ENCODE results near the gene DCLK1. TPM values are rescaled to one million over a fixed set of nuclear protein-coding genes. Genes with fewer than 3 reads are reported as not detected.

Gene DCLK1
- total RNA-seq, 6 experiments from 2014 or later = 0.07 to 0.12 (median 0.10) TPM; not detected in 2

DNA sequence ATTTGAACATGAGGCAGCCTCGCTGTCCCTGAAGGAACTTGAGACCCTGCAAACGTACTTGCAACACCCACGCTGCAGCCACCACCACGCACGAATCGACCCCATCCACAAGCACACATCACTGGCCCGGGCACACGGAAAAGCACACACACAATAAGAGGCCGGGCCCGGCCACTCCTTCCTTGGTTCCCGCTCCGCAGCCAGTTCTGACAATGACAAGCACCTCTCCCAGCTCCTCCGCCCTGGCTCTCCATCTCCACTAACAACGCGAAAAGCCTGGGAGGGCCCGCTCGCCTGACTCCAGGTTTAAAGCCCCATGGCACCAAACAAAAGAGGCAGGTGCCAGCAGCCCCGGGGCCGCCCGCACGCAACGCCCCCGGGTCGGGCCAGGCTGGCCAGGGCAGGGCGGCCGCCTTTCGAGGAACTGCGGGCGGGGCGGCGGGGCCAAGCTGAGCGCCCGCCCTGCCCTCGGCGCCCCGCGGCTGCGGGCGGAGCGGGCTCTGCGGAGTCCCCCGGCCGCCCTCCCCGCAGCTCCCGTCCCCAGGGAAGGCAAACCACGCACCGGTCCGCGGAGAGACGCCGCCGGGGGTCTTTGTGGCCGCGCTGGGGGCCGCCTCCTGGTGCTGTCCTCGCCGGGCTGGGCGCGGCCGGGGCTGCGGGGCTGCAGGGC, 495 bp downstream of the DCLK1 start:
- ATAC-seq = no peak
- Histone ChIP-seq H3K36me3 (no peaks in the 10 kb centered on the region), H3K4me3 (peak overlapping the region in 1 of 3 donors; percentile 4), H3K9me3 (no peaks in the 10 kb centered on the region), H3K27me3 (no peaks in the 10 kb centered on the region), H3K27ac (no peak overlapping the region), H3K4me1 (no peaks in the 10 kb centered on the region)
- TF ChIP-seq, protein P1, sequence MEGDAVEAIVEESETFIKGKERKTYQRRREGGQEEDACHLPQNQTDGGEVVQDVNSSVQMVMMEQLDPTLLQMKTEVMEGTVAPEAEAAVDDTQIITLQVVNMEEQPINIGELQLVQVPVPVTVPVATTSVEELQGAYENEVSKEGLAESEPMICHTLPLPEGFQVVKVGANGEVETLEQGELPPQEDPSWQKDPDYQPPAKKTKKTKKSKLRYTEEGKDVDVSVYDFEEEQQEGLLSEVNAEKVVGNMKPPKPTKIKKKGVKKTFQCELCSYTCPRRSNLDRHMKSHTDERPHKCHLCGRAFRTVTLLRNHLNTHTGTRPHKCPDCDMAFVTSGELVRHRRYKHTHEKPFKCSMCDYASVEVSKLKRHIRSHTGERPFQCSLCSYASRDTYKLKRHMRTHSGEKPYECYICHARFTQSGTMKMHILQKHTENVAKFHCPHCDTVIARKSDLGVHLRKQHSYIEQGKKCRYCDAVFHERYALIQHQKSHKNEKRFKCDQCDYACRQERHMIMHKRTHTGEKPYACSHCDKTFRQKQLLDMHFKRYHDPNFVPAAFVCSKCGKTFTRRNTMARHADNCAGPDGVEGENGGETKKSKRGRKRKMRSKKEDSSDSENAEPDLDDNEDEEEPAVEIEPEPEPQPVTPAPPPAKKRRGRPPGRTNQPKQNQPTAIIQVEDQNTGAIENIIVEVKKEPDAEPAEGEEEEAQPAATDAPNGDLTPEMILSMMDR (IDR thresholded peaks at IDR 0.05) = no peak
- no peak for TF ChIP-seq POLR2A (IDR thresholded peaks at IDR 0.05)
- intact Hi-C loops (cut with DNase I) = no loop called here
- DNase-seq = no peak
- WGBS (ENCODE audit: insufficient coverage, low coverage, low lambda C conversion rate, missing lambda C conversion rate) = 0% methylated on average over 3 of the region's 61 CpGs

DNA sequence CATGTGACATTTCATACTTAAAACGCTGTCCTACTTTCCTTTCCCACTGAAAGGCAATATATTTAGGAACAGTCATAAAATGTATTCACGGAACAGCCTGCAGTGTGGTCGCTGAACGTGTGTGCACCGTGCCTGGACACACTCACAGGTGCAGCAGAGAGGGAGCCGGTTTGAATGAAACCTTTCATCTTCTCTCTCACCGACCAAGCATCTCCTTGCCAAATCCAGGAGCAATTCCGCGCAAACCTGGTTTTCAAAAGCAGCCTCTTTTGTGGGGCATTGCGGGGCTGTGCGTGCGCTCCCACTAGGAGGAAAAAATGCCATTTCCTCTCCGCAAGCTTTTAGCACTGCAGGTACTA, 1.0 kb downstream of the DCLK1 start:
- no peak for TF ChIP-seq POLR2A (IDR thresholded peaks at IDR 0.05)
- TF ChIP-seq, protein P1 (IDR thresholded peaks at IDR 0.05) = no peak
- ATAC-seq (no peak), DNase-seq (no peak)
- no peaks in the 10 kb centered on the region for H3K27me3 ChIP-seq
- no peaks in the 10 kb centered on the region for H3K9me3 ChIP-seq
- intact Hi-C loops (cut with DNase I) = no loop called here
- WGBS (ENCODE audit: insufficient coverage, low coverage, low lambda C conversion rate, missing lambda C conversion rate) = 10% methylated on average over 12 of the region's 13 CpGs
- H3K27ac ChIP-seq = no peak overlapping the region
- no peak overlapping the region for H3K4me3 ChIP-seq
- H3K4me1 ChIP-seq = no peaks in the 10 kb centered on the region
- H3K36me3 ChIP-seq = no peaks in the 10 kb centered on the region

DNA sequence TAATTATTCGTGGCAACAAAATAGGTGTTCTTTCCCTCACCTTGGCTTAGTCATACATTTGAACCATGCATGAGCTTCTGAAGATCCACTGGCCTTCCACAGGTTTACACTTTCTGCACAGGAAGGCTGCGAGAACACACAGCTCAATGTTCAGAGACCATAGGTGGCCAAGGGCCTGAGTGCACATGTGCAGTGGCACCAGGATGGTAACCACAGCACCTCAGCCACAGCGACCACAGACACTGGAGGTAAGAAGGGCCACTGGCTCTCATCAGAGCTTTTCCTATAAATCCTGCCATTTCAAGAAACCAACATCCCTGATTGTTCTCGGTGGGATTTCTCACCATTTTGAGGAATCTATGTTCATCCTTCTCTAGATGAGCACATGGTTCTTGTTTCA, 1.6 kb downstream of the DCLK1 start:
- DNase-seq (no peak), ATAC-seq (no peak)
- TF ChIP-seq POLR2A (IDR thresholded peaks at IDR 0.05) = no peak
- TF ChIP-seq, protein P1 (IDR thresholded peaks at IDR 0.05) = no peak
- Histone ChIP-seq H3K27ac (no peak overlapping the region), H3K4me3 (no peak overlapping the region), H3K4me1 (no peaks in the 10 kb centered on the region), H3K27me3 (no peaks in the 10 kb centered on the region), H3K9me3 (no peaks in the 10 kb centered on the region), H3K36me3 (no peaks in the 10 kb centered on the region)
- intact Hi-C loops (cut with DNase I) = no loop called here
- 47% methylated on average over 3 of the region's 4 CpGs for WGBS (ENCODE audit: insufficient coverage, low coverage, low lambda C conversion rate, missing lambda C conversion rate)

DNA sequence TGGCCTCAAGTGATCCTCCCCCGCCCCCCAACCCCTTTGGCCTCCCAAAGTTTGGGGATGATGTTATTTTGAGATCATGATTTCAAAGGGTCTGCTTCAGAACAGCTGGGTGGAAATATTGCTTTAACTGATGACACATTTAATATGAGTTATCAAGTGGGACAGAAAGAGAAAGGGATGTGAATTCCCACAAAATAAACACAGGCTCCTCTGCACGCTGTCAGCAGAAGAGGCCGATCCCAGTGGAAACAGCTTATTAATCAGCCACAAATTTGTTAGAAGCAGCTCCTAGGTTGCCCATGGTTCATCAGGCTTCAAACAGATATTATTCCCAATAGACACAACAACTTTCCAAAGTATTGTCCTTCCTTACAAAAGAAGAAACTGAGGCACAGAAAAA, 4.7 kb downstream of the DCLK1 start:
- Histone ChIP-seq H3K27me3 (no peaks in the 10 kb centered on the region), H3K36me3 (no peaks in the 10 kb centered on the region), H3K4me3 (no peak overlapping the region), H3K9me3 (no peaks in the 10 kb centered on the region), H3K27ac (no peak overlapping the region), H3K4me1 (no peaks in the 10 kb centered on the region)
- DNase-seq = no peak
- ATAC-seq = no peak
- intact Hi-C loops (cut with DNase I) = no loop called here
- WGBS (ENCODE audit: insufficient coverage, low coverage, low lambda C conversion rate, missing lambda C conversion rate) = 63% methylated on average over 3 of the region's 3 CpGs
- no peak for TF ChIP-seq POLR2A (IDR thresholded peaks at IDR 0.05)

DNA sequence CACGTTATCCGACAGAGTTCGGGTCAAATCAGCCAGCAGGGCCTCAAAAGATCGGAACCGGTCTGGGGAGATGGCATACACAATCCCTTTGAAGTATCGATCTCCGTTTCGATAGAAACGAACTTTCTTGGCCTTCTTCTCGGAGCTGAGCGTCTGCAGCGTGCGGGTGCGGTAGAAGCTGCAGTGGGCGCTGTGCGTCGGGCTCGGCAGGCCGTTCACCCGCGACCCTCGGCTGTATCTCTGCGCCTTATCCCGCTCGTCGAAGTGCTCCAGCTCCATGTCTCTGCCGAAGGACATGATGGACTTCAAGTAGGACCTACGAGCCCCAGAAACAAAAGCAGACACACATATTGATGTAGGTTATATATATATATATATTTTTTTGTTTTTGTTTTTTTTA, 5.3 kb downstream of the DCLK1 start:
- DNase-seq = no peak
- TF ChIP-seq POLR2A (IDR thresholded peaks at IDR 0.05) = no peak
- ATAC-seq = no peak
- H3K36me3 ChIP-seq = no peaks in the 10 kb centered on the region
- H3K4me1 ChIP-seq = no peaks in the 10 kb centered on the region
- no peaks in the 10 kb centered on the region for H3K27me3 ChIP-seq
- H3K27ac ChIP-seq = no peak overlapping the region
- intact Hi-C loops (cut with DNase I) = no loop called here
- H3K4me3 ChIP-seq = no peak overlapping the region
- H3K9me3 ChIP-seq = no peaks in the 10 kb centered on the region
- WGBS (ENCODE audit: insufficient coverage, low coverage, low lambda C conversion rate, missing lambda C conversion rate) = 60% methylated on average over 11 of the region's 28 CpGs

Measured in right lobe of liver (tissue), 6 donors.